Stromal cell of bone marrow (primary cell): ENCODE data around the gene GRK4.
"Not testable (repeated sequence)": the region's sequence is repeated elsewhere in the genome, so short reads cannot be mapped to it uniquely, and the experiment has no call there.

Experiments
- DNase-seq: peaks from one replicate; pipeline ENCODE4 v3.0.0-alpha.2; 2012; ENCODE audit warnings: low read depth

The GRK4 gene

GRCh38 chr4:3041192-3042142, 78.1 kb downstream of the GRK4 start:
- DNase-seq: peak; percentile 25

DNA sequence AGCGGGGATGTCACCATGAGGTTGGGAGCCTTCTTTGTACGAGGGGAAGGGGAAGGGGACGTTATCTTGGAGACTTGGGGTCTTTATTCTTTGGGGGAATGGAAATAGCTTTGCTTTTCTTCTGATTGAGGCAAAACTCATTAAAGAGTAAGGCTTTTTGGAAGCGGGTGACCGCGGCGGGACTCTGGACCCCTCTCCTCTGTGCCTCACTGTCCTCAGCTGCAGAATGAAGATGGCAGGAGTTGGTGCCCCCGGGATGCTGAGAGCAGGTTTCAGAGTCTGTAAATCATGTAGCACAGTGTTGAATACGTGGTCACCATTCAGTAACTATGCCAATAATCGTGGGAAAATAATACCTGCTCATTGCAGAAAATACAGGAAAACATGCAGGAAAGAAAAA, 78.9 kb downstream of the GRK4 start:
- DNase-seq: no peak

GRCh38 chr4:3043282-3044020, 80.1 kb downstream of the GRK4 start:
- DNase-seq: no peak

DNA sequence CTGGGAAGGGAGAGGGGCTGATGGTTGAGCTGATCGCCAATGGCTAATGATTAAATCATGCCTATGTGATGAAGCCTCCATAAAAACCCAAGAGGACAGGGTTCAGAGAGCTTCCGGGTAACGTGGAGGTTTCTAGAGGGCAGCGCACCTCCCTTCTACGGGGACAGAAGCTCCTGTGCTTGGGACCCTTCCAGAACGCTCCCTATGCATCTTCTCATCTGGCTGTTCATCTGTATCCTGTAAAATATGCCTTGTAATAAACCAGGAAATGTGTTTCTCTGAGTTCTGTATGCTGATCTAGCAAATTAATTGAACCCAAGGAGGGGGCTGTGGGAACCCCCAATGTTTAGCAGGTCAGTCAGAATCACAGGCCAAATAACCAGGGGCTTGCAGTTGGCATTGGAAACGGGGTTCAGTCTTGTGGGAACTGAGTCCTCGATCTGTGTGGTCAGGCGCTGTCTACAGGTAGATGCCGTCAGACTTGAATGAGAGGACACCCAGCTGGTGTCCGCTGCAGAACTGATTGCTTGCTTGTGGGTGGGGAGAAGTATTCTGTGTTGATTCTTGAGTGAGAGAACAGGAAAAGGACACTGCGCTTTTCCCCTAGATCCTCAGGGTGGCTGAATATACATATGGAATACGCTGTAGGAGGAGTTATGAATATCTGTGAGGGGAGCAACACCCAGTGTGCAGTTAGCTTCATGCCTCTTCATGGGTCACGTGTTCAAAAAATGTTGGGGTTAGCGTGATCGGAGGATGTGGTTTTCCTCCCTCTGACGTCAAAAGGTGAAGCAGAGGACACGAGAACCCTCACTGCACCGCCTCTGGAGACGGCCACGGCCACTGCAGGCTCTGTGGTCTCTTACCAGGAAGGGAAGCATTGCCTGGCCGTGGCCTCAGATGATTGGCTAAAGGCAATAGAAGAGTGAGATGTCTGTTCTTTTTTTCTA, 81.8 kb downstream of the GRK4 start:
- peak; percentile 78 for DNase-seq

DNA sequence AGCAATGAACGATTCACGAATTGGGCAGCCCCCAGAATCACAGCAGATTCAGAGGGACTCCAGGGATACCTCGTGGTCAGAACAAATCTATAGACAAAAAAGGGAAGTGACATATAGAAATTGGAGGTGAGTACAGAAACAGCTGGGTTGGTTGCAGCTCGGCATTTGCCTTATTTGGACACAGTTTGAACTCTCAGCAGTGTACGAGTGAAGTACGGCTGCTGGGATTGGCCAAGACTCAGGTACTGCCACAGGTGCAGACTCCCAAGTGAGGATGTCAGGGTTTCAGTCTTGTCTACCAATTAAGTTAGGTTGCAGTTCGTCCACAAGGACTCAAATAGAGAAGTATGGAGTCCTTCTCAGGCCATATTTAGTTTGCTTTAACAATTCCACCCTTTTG, 82.8 kb downstream of the GRK4 start:
- no peak for DNase-seq

- no peak for DNase-seq
These were observed 83.3 kb downstream of the GRK4 start for GRCh38 chr4:3046623-3047022.

DNA sequence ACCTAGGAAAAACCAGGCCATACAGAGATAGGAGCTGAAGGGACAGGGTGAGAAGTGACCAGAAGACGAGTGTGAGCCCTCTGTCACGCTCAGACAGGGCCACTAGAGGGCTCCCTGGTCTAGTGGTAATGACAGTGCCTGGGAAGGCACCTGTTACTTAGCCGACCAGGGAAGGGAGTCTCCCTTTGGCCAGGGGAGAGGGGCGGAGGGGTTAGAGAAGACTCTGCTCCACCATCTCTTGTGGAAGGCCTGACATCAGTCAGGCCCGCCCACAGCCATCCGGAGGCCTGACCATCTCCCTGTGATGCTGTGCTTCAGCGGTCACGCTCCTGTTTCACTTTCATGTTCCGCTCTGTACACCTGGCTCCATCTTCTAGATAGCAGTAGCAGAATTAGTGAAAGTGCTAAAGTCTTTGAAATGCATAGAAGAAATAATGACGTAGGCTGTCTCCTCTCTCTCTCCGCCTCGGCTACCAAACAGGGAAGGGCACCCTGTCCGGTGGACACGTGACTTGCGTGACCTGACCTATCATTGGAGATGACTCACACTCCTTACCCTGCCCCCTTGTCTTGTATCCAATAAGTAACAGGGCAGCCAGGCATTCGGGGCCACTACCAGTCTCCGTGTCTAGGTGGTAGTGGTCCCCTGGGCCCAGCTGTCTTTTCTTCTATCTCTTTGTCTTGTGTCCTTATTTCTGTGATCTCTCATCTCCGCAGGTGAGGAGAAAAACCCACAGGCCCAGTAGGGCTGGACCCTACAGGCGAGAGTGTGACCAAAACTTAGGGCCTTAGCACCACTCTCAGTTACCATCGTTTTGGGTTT, 84.3 kb downstream of the GRK4 start:
- DNase-seq: no peak

GRCh38 chr4:3051141-3051897, 87.9 kb downstream of the GRK4 start:
- not testable (repeated sequence) for DNase-seq

DNA sequence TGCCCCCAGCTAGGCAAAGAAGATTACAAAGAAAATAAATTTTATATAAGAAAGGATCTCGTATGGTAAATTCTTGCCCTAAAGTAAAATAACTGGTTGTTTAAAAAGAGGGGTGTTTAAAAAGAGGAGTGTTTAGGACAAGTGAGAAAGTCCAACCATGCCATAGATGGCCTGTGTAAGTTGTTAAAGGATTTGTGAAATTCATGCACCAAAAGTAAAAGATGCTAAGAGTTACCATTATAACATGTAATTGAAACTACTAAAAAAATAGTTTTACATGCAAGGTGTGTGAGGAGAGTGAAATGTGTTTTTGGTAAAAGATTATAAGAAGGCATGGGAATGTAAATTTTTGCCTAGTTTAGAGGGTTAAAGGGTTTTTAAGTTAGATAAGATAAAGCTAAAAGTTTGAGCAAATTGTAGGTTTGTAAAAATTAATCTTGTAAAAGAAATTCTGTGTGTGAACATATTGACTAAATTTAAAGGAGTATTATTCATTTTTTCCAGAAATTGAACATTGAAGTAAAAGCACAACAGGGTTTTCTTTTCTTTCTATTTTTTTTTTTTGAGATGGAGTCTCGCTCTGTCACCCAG, 90.9 kb downstream of the GRK4 start:
- no peak for DNase-seq

- DNase-seq: no peak
These were observed 96.6 kb downstream of the GRK4 start for GRCh38 chr4:3059943-3060342.

DNA sequence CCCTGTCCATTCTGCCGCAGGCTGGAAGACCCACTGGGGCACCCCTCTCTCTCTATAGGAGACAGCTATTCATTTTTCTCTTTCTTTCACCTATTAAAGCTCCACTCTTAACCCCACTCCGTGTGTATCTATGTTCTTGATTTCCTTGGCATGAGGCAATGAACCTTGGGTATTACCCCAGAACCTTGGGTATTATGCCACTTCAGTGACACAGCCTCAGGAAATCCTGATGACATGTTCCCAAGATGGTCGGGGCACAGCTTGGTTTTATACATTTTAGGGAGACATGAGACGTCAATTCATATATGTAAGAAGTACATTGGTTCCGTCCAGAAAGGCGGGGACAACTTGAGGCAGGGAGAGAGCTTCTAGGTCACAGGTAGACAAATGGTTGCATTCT, 97.6 kb downstream of the GRK4 start:
- no peak for DNase-seq

DNA sequence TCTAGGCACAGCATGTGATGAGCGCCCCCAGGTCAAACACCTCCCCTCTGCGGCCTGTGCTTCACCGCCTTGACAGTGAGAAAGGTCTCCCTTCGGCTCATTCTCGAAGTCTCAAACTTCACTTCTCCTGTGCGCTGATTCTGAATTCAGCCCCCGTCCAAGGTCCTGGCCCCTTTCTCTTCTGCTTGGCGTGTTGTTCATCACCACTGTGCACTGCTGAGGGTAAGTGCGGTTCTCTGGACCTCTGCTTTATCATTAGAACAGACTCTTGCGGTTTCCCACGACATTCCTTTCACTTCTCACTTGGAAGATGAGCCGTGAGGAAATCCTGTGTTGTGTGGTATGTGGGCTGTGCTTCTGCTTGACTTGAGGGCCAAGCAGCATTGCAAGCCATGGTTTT, 99.1 kb downstream of the GRK4 start:
- DNase-seq: no peak

GRCh38 chr4:3065551-3065950, 102.2 kb downstream of the GRK4 start:
- DNase-seq: no peak

GRCh38 chr4:3066836-3067400, 103.5 kb downstream of the GRK4 start:
- no peak for DNase-seq

DNA sequence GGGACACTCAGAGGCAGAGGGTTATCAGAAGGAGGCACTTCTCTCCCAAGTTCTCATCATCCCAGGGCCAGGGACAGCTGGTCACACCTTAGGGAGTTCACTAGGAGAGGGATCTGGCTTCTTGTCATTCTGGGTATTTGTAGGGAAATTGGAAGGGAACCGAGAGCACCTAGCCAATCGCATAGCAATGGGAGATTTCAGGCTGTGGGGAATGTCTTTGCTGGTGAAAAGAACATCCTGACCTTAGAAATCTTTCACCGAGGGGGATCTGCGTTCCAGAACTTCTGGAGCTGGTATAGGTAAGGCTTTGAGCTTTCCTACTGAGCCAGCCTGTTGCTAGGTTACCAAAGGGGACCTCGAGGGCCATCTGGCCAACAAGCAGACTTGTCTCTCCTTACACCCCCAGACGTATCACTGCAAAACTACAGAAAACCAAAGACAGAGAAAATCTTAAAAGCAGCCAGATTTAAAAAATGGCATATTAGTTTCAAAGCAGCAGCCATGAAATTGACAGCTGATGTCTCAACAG, 104.2 kb downstream of the GRK4 start:
- no peak for DNase-seq

DNA sequence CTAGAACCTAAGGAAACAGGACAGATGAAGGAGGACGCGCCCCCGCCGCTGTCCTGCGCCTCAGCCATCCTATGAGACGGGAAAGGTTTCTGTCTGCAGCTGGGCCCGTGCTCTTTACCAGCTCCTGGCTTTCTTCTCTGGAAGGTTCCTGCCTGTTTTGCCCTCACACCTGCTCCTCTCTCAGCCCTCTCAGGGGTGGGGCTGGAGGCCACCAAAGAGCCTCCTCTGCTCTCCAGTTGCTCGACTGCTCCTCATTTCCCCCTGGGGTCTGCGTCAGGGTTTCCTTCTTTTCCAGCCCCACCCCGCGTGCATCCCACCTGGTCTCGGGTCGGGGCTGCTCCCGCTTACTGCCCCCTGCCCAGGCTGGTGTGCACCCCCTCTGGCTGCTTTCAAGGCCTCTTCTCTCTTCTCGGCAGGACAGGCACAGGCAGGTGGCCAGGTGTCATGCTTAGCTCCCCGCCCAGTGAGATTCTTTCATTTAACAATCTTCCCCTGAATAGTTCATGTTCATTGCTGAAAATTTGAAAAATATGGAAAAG, 106.4 kb downstream of the GRK4 start:
- DNase-seq: no peak

GRCh38 chr4:3070709-3071500, 107.5 kb downstream of the GRK4 start:
- no peak for DNase-seq

GRCh38 chr4:3071811-3072210, 108.4 kb downstream of the GRK4 start:
- no peak for DNase-seq
